ENCODE results near the gene DAZ2.
"Not testable (repeated sequence)": the region's sequence is repeated elsewhere in the genome, so short reads cannot be mapped to it uniquely, and the experiment has no call there.

DAZ2 gene

GRCh38 chrY:23219233-23219632, at the start of gene DAZ2:
TSS of gene DAZ2 (plus strand) at chrY:23219533. CDS start at chrY:23219741, 208 bp downstream.
- H3K27me3 ChIP-seq (ENCODE audit: insufficient read depth, low read depth, severe bottlenecking); H3K36me3 ChIP-seq; DNase-seq; H3K9me3 ChIP-seq (ENCODE audit: severe bottlenecking); H3K27ac ChIP-seq; H3K4me3 ChIP-seq (ENCODE audit: low read depth, low read length): not testable (repeated sequence)

GRCh38 chrY:23198908-23199307, 20.4 kb upstream of the DAZ2 start, which contains the start of gene DAZ1:
TSS of gene DAZ1 (minus strand) at chrY:23199008. CDS start at chrY:23198800, 208 bp downstream.
- not testable (repeated sequence) for DNase-seq; H3K27me3 ChIP-seq (ENCODE audit: insufficient read depth, low read depth, severe bottlenecking); H3K4me3 ChIP-seq (ENCODE audit: low read depth, low read length); H3K9me3 ChIP-seq (ENCODE audit: severe bottlenecking); H3K36me3 ChIP-seq; H3K27ac ChIP-seq

GRCh38 chrY:23207455-23207854, 11.9 kb upstream of the DAZ2 start:
- DNase-seq; H3K27me3 ChIP-seq (ENCODE audit: insufficient read depth, low read depth, severe bottlenecking); H3K36me3 ChIP-seq; H3K9me3 ChIP-seq (ENCODE audit: severe bottlenecking); H3K4me3 ChIP-seq (ENCODE audit: low read depth, low read length); H3K27ac ChIP-seq: not testable (repeated sequence)

- H3K27ac ChIP-seq; DNase-seq; H3K9me3 ChIP-seq (ENCODE audit: severe bottlenecking); H3K36me3 ChIP-seq; H3K27me3 ChIP-seq (ENCODE audit: insufficient read depth, low read depth, severe bottlenecking); H3K4me3 ChIP-seq (ENCODE audit: low read depth, low read length): not testable (repeated sequence)
Measured at GRCh38 chrY:23209802-23210495, 9.4 kb upstream of the DAZ2 start.

GRCh38 chrY:23210681-23211080, 8.7 kb upstream of the DAZ2 start:
- DNase-seq; H3K27ac ChIP-seq; H3K4me3 ChIP-seq (ENCODE audit: low read depth, low read length); H3K9me3 ChIP-seq (ENCODE audit: severe bottlenecking); H3K27me3 ChIP-seq (ENCODE audit: insufficient read depth, low read depth, severe bottlenecking); H3K36me3 ChIP-seq: not testable (repeated sequence)

Measured in WERI-Rb-1 (cell line).